ENCODE data around the gene AFDN.
A peak's percentile ranks its signal among the peaks of the same experiment; 100 is the strongest.

Gene AFDN

DNA sequence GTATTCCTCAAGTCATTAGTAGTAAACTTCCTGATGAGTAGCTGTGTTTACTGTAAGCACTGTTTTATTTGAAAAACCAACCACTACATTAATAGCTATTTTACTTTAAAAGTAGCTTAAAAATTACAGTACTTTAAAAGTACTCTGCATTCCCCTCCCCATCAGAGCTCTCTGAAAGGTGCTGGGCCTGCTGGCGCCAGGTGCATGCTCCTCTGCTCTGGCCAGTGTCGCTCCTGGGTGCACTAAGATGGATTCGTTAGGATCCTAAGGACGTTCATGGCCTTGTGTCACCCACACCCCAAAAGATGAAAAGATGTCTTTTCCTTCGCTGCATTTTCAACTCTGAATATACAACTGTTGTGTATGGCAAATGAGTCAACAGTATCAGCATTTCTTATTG lies 126.8 kb downstream of the AFDN start:
- Histone ChIP-seq H3K27ac (ENCODE audit: poor library complexity, severe bottlenecking) (no peak overlapping the region), H3K4me3 (ENCODE audit: severe bottlenecking) (no peak overlapping the region), H3K9me3 (ENCODE audit: severe bottlenecking) (no peaks in the 10 kb centered on the region), H3K36me3 (ENCODE audit: low read depth) (peaks cover 50% of the 10 kb centered on the region), H3K4me1 (ENCODE audit: insufficient read depth, poor library complexity, severe bottlenecking) (peaks cover 7% of the 10 kb centered on the region), H3K27me3 (ENCODE audit: insufficient read depth, poor library complexity, severe bottlenecking) (no peaks in the 10 kb centered on the region)
- ATAC-seq (ENCODE audit: low read depth): no peak
- TF ChIP-seq, protein P1, sequence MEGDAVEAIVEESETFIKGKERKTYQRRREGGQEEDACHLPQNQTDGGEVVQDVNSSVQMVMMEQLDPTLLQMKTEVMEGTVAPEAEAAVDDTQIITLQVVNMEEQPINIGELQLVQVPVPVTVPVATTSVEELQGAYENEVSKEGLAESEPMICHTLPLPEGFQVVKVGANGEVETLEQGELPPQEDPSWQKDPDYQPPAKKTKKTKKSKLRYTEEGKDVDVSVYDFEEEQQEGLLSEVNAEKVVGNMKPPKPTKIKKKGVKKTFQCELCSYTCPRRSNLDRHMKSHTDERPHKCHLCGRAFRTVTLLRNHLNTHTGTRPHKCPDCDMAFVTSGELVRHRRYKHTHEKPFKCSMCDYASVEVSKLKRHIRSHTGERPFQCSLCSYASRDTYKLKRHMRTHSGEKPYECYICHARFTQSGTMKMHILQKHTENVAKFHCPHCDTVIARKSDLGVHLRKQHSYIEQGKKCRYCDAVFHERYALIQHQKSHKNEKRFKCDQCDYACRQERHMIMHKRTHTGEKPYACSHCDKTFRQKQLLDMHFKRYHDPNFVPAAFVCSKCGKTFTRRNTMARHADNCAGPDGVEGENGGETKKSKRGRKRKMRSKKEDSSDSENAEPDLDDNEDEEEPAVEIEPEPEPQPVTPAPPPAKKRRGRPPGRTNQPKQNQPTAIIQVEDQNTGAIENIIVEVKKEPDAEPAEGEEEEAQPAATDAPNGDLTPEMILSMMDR (IDR thresholded peaks at IDR 0.05; ENCODE audit: poor library complexity, severe bottlenecking): no peak
- no peak for DNase-seq (ENCODE audit: low spot score)

DNA sequence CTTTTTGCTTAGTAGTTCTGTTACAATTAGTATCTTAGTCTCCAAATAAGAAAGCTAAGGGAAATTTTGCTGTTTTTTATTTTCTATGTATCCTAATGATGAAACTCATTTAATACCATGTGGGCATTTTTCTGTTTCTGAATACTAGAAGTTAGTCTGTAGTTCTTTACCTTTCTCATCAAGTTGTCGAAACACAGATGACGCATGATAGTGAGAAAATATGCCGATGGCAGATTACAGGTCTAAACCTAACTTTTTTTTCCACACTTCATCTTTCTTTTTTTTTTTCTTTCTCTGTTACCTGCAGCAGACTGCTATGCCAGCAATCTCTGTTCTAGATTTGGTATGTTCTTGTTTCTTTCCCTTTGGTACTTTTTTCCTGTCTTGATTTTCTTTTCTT lies 127.4 kb downstream of the AFDN start:
- Histone ChIP-seq H3K4me3 (ENCODE audit: severe bottlenecking) (no peak overlapping the region), H3K9me3 (ENCODE audit: severe bottlenecking) (no peaks in the 10 kb centered on the region), H3K4me1 (ENCODE audit: insufficient read depth, poor library complexity, severe bottlenecking) (peaks cover 7% of the 10 kb centered on the region), H3K27me3 (ENCODE audit: insufficient read depth, poor library complexity, severe bottlenecking) (no peaks in the 10 kb centered on the region), H3K27ac (ENCODE audit: poor library complexity, severe bottlenecking) (no peak overlapping the region), H3K36me3 (ENCODE audit: low read depth) (peaks cover 46% of the 10 kb centered on the region)
- ATAC-seq (ENCODE audit: low read depth) (no peak), DNase-seq (ENCODE audit: low spot score) (no peak)
- TF ChIP-seq, protein P1 (IDR thresholded peaks at IDR 0.05; ENCODE audit: poor library complexity, severe bottlenecking): no peak

DNA sequence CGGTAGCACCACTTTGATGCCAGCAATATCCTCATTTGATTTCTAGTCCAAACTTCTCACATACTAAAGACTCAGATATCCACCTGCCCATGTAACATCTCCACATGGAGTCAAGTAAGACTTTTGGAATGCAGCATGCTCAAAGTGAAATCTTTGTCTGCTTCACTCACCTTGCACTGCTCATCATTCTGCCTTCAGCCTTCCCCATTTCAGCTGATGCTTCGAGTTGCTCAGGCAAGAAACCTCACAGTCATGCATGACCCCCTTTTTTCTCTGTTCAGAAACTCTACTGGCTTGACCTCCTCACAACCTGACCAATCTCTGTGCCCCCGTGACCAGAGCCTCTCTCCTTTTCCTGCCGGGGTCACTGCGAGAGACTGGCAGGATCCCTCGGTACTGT lies 129.8 kb downstream of the AFDN start:
- no peak overlapping the region for H3K27ac ChIP-seq (ENCODE audit: poor library complexity, severe bottlenecking)
- DNase-seq (ENCODE audit: low spot score): no peak
- H3K9me3 ChIP-seq (ENCODE audit: severe bottlenecking): no peaks in the 10 kb centered on the region
- TF ChIP-seq, protein P1 (IDR thresholded peaks at IDR 0.05; ENCODE audit: poor library complexity, severe bottlenecking): no peak
- H3K4me3 ChIP-seq (ENCODE audit: severe bottlenecking): no peak overlapping the region
- peaks cover 42% of the 10 kb centered on the region for H3K36me3 ChIP-seq (ENCODE audit: low read depth)
- H3K27me3 ChIP-seq (ENCODE audit: insufficient read depth, poor library complexity, severe bottlenecking): no peaks in the 10 kb centered on the region
- peaks cover 7% of the 10 kb centered on the region for H3K4me1 ChIP-seq (ENCODE audit: insufficient read depth, poor library complexity, severe bottlenecking)
- ATAC-seq (ENCODE audit: low read depth): no peak

DNA sequence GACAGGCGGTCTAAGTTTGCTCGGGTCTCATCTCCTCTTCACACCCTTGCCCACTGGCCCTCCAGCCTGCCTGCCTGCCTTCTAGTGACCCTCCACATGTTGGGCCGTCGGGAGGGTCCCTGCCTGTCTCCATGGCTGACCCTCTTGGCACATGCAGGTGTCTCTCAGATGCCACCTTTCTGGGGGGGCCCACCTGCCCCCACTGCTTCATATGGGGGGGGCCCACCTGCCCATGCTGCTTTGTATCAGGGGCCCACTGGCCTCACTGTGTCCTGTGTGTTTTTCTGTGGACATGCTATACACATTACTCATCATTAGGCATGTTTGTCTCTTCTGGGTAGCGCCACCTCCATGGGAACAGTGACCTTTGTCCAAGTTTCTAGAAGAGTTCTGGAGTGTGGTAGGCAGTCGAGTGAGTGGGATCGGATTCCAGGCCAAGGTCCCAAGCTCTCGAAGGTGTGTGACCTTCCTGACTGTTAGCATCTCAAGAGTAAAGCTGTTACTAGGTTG lies 130.3 kb downstream of the AFDN start:
- DNase-seq (ENCODE audit: low spot score): no peak
- TF ChIP-seq, protein P1 (IDR thresholded peaks at IDR 0.05; ENCODE audit: poor library complexity, severe bottlenecking): no peak

DNA sequence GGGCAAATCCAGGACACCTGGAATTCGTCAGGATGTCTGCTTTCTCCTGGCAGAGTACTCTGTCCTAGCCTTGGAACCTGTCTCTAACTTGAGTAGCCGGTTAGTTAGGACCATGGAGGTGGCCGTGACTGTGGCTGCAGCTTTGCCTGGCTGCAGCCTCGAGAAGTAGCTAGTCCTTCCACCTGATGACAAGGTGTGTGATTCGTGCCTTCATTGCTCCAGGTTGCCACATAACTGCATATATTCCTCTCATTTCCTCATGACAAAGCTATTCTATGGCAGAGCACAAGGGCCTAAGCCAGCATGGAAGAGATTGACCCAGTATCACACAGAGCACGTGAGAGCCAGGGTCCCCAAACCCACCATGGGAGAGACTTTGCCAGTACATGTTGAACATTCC lies 130.9 kb downstream of the AFDN start:
- Histone ChIP-seq H3K27ac (ENCODE audit: poor library complexity, severe bottlenecking) (no peak overlapping the region), H3K4me1 (ENCODE audit: insufficient read depth, poor library complexity, severe bottlenecking) (peaks cover under 1% of the 10 kb centered on the region), H3K36me3 (ENCODE audit: low read depth) (peaks cover 40% of the 10 kb centered on the region), H3K27me3 (ENCODE audit: insufficient read depth, poor library complexity, severe bottlenecking) (no peaks in the 10 kb centered on the region), H3K9me3 (ENCODE audit: severe bottlenecking) (no peaks in the 10 kb centered on the region), H3K4me3 (ENCODE audit: severe bottlenecking) (no peak overlapping the region)
- no peak for DNase-seq (ENCODE audit: low spot score)
- TF ChIP-seq, protein P1 (IDR thresholded peaks at IDR 0.05; ENCODE audit: poor library complexity, severe bottlenecking): no peak
- no peak for ATAC-seq (ENCODE audit: low read depth)

More for the DNA sequence above, 130.3 kb downstream of the AFDN start:
- no peaks in the 10 kb centered on the region for H3K27me3 ChIP-seq (ENCODE audit: insufficient read depth, poor library complexity, severe bottlenecking)
- H3K36me3 ChIP-seq (ENCODE audit: low read depth): peaks cover 41% of the 10 kb centered on the region
- no peak overlapping the region for H3K27ac ChIP-seq (ENCODE audit: poor library complexity, severe bottlenecking)
- peak; percentile 58 for ATAC-seq (ENCODE audit: low read depth)
- peaks cover 7% of the 10 kb centered on the region for H3K4me1 ChIP-seq (ENCODE audit: insufficient read depth, poor library complexity, severe bottlenecking)
- no peaks in the 10 kb centered on the region for H3K9me3 ChIP-seq (ENCODE audit: severe bottlenecking)
- H3K4me3 ChIP-seq (ENCODE audit: severe bottlenecking): no peak overlapping the region
